C4-2B (cell line): Measurements from ENCODE around the gene LRMDA.

Source experiments
- ZFX ChIP-seq: fragments of 450-650 bp; IDR thresholded peaks from 2 replicates; pipeline ENCODE4 v1.6.1; 2017
- TF ChIP-seq, protein P1 (sequence below): fragments of 450-650 bp; conservative IDR thresholded peaks from 2 replicates; pipeline ENCODE4 v1.5.1; 2017; ENCODE audit warnings: mild to moderate bottlenecking

DNA sequence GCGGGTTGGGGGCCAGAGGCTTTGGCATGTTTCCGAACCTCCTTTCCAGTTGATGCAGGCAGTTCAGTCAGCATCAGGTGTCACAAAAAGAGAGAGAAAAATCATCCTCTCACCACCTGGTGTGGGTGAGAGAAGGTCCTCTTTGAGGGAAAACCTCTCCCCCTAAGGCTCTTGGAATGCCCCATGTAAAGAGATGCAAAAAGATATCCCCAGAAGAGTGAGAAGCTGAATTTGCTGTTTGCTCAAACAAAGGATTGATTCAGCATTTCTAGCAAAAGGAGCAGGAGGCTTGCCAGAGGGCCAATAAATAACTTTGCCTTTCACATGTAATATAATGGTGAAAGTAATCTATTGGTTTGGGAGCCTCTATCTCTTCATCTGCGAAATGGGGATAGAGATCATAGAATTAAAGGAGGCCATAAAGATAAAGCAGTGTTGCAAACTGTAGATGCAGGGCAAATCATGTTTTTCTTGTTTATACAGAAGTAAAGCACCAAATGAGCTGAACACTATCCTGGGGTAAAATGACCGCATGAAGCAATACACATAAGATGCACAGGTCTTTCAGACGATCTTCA is 425.9 kb downstream of the LRMDA start:
- TF ChIP-seq, protein P1, sequence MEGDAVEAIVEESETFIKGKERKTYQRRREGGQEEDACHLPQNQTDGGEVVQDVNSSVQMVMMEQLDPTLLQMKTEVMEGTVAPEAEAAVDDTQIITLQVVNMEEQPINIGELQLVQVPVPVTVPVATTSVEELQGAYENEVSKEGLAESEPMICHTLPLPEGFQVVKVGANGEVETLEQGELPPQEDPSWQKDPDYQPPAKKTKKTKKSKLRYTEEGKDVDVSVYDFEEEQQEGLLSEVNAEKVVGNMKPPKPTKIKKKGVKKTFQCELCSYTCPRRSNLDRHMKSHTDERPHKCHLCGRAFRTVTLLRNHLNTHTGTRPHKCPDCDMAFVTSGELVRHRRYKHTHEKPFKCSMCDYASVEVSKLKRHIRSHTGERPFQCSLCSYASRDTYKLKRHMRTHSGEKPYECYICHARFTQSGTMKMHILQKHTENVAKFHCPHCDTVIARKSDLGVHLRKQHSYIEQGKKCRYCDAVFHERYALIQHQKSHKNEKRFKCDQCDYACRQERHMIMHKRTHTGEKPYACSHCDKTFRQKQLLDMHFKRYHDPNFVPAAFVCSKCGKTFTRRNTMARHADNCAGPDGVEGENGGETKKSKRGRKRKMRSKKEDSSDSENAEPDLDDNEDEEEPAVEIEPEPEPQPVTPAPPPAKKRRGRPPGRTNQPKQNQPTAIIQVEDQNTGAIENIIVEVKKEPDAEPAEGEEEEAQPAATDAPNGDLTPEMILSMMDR: no peak
- no peak for TF ChIP-seq ZFX
